HEK293 (cell line): ENCODE data around the gene GLIS1.

Experiments
- FEZF1 ChIP-seq: fragments of 450-650 bp; formaldehyde crosslinking; IDR thresholded peaks from 2 replicates; pipeline ENCODE4 v1.5.1; 2016; ENCODE audit warnings: missing biosample characterization, missing genetic modification characterization
- GLIS2 ChIP-seq: fragments of 450-650 bp; formaldehyde crosslinking; IDR thresholded peaks from 2 replicates; pipeline ENCODE4 v1.5.1; 2016; ENCODE audit warnings: missing biosample characterization, missing genetic modification characterization
- KLF7 ChIP-seq: fragments of 450-650 bp; formaldehyde crosslinking; IDR thresholded peaks from 2 replicates; pipeline ENCODE4 v1.5.1; 2016; ENCODE audit warnings: missing biosample characterization, missing genetic modification characterization, borderline replicate concordance
- KLF8 ChIP-seq: fragments of 450-650 bp; formaldehyde crosslinking; IDR thresholded peaks from 2 replicates; pipeline ENCODE4 v1.5.1; 2016; ENCODE audit warnings: missing biosample characterization, missing genetic modification characterization
- OSR2 ChIP-seq: fragments of 450-650 bp; formaldehyde crosslinking; IDR thresholded peaks from 2 replicates; pipeline ENCODE4 v1.5.1; 2016; ENCODE audit warnings: missing biosample characterization, missing genetic modification characterization
- PRDM1 ChIP-seq: fragments of 450-650 bp; formaldehyde crosslinking; IDR thresholded peaks from 2 replicates; pipeline ENCODE4; 2016; ENCODE audit warnings: missing biosample characterization, missing genetic modification characterization
- RBAK ChIP-seq: fragments of 450-650 bp; formaldehyde crosslinking; IDR thresholded peaks from 2 replicates; pipeline ENCODE4 v1.5.1; 2016; ENCODE audit warnings: missing biosample characterization, missing genetic modification characterization
- REPIN1 ChIP-seq: fragments of 450-650 bp; formaldehyde crosslinking; IDR thresholded peaks from 2 replicates; pipeline ENCODE4 v1.5.1; 2017; ENCODE audit warnings: missing biosample characterization, missing genetic modification characterization, low read depth
- SP2 ChIP-seq: fragments of 450-650 bp; formaldehyde crosslinking; IDR thresholded peaks from 2 replicates; pipeline ENCODE4 v1.5.1; 2016; ENCODE audit warnings: missing biosample characterization, missing genetic modification characterization
- SP7 ChIP-seq: fragments of 450-650 bp; formaldehyde crosslinking; IDR thresholded peaks from 2 replicates; pipeline ENCODE4 v1.5.1; 2016; ENCODE audit warnings: missing biosample characterization, missing genetic modification characterization
- TRIM28 ChIP-seq: IDR thresholded peaks from 2 replicates; pipeline ENCODE4 v1.6.1; 2011; ENCODE audit warnings: low read length, control low read depth, borderline replicate concordance
- WT1 ChIP-seq: fragments of 450-650 bp; formaldehyde crosslinking; IDR thresholded peaks from 2 replicates; pipeline ENCODE4 v1.5.1; 2016; ENCODE audit warnings: missing biosample characterization, missing genetic modification characterization
- YY1 ChIP-seq: fragments of 450-650 bp; formaldehyde crosslinking; IDR thresholded peaks from 2 replicates; pipeline ENCODE4 v1.5.1; 2018; ENCODE audit warnings: missing biosample characterization, missing genetic modification characterization
- ZBTB17 ChIP-seq: fragments of 450-650 bp; formaldehyde crosslinking; IDR thresholded peaks from 2 replicates; pipeline ENCODE4 v1.5.1; 2016; ENCODE audit warnings: missing biosample characterization, missing genetic modification characterization
- ZBTB26 ChIP-seq: fragments of 450-650 bp; formaldehyde crosslinking; optimal IDR thresholded peaks from 2 replicates; pipeline ENCODE3; 2016; ENCODE audit warnings: missing biosample characterization, mild to moderate bottlenecking, missing genetic modification characterization
- ZBTB48 ChIP-seq: fragments of 450-650 bp; formaldehyde crosslinking; IDR thresholded peaks from 2 replicates; pipeline ENCODE4 v1.5.1; 2016; ENCODE audit warnings: missing biosample characterization, missing genetic modification characterization
- ZBTB7A ChIP-seq: fragments of 450-650 bp; formaldehyde crosslinking; IDR thresholded peaks from 2 replicates; pipeline ENCODE4 v1.5.1; 2016; ENCODE audit warnings: low read depth, missing biosample characterization, missing genetic modification characterization
- ZFHX2 ChIP-seq: fragments of 450-650 bp; formaldehyde crosslinking; conservative IDR thresholded peaks from 2 replicates; pipeline ENCODE4 v1.5.1; 2016; ENCODE audit warnings: missing biosample characterization, missing genetic modification characterization
- ZFP3 ChIP-seq: fragments of 450-650 bp; formaldehyde crosslinking; IDR thresholded peaks from 2 replicates; pipeline ENCODE4 v1.5.1; 2016; ENCODE audit warnings: low read depth, missing biosample characterization, missing genetic modification characterization
- ZFP41 ChIP-seq: fragments of 450-650 bp; formaldehyde crosslinking; IDR thresholded peaks from 2 replicates; pipeline ENCODE4 v1.5.1; 2016; ENCODE audit warnings: missing biosample characterization, missing genetic modification characterization, borderline replicate concordance
- ZNF112 ChIP-seq: fragments of 450-650 bp; formaldehyde crosslinking; IDR thresholded peaks from 2 replicates; pipeline ENCODE4 v1.5.0; 2017; ENCODE audit warnings: missing biosample characterization, missing genetic modification characterization
- ZNF114 ChIP-seq: fragments of 450-650 bp; formaldehyde crosslinking; IDR thresholded peaks from 2 replicates; pipeline ENCODE4 v1.5.0; 2017; ENCODE audit warnings: missing biosample characterization, missing genetic modification characterization
- ZNF146 ChIP-seq: fragments of 450-650 bp; formaldehyde crosslinking; IDR thresholded peaks from 2 replicates; pipeline ENCODE4 v1.5.1; 2016; ENCODE audit warnings: missing biosample characterization, missing genetic modification characterization
- ZNF24 ChIP-seq: fragments of 450-650 bp; formaldehyde crosslinking; IDR thresholded peaks from 2 replicates; pipeline ENCODE4 v1.5.1; 2016; ENCODE audit warnings: missing biosample characterization, missing genetic modification characterization
- ZNF266 ChIP-seq: fragments of 450-650 bp; formaldehyde crosslinking; IDR thresholded peaks from 2 replicates; pipeline ENCODE4 v1.5.1; 2016; ENCODE audit warnings: missing biosample characterization, missing genetic modification characterization, low read depth
- ZNF292 ChIP-seq: fragments of 450-650 bp; formaldehyde crosslinking; IDR thresholded peaks from 2 replicates; pipeline ENCODE4 v1.5.1; 2016; ENCODE audit warnings: low read depth, missing biosample characterization, missing genetic modification characterization, borderline replicate concordance
- ZNF324 ChIP-seq: fragments of 450-650 bp; formaldehyde crosslinking; IDR thresholded peaks from 2 replicates; pipeline ENCODE4 v1.5.1; 2016; ENCODE audit warnings: missing biosample characterization, missing genetic modification characterization
- ZNF341 ChIP-seq: fragments of 450-650 bp; formaldehyde crosslinking; IDR thresholded peaks from 2 replicates; pipeline ENCODE4; 2016; ENCODE audit warnings: low read depth, missing biosample characterization, missing genetic modification characterization
- ZNF350 ChIP-seq: fragments of 450-650 bp; formaldehyde crosslinking; IDR thresholded peaks from 2 replicates; pipeline ENCODE4 v1.5.0; 2017; ENCODE audit warnings: missing biosample characterization, mild to moderate bottlenecking, missing genetic modification characterization
- ZNF433 ChIP-seq: fragments of 450-650 bp; formaldehyde crosslinking; IDR thresholded peaks from 2 replicates; pipeline ENCODE4 v1.5.1; 2016; ENCODE audit warnings: missing biosample characterization, missing genetic modification characterization, low read depth
- ZNF449 ChIP-seq: fragments of 450-650 bp; formaldehyde crosslinking; IDR thresholded peaks from 2 replicates; pipeline ENCODE4 v1.5.1; 2017; ENCODE audit warnings: missing biosample characterization, mild to moderate bottlenecking, missing genetic modification characterization, moderate library complexity
- ZNF514 ChIP-seq: fragments of 450-650 bp; formaldehyde crosslinking; IDR thresholded peaks from 2 replicates; pipeline ENCODE4 v1.5.1; 2016; ENCODE audit warnings: missing biosample characterization, missing genetic modification characterization
- ZNF558 ChIP-seq: fragments of 450-650 bp; formaldehyde crosslinking; IDR thresholded peaks from 2 replicates; pipeline ENCODE4 v1.5.1; 2016; ENCODE audit warnings: missing biosample characterization, missing genetic modification characterization
- ZNF571 ChIP-seq: fragments of 450-650 bp; formaldehyde crosslinking; IDR thresholded peaks from 2 replicates; pipeline ENCODE4 v1.5.0; 2017; ENCODE audit warnings: missing biosample characterization, missing genetic modification characterization
- ZNF596 ChIP-seq: fragments of 450-650 bp; IDR thresholded peaks from 2 replicates; pipeline ENCODE4 v1.5.0; 2018; ENCODE audit warnings: missing biosample characterization, mild to moderate bottlenecking, missing genetic modification characterization, moderate library complexity
- ZNF664 ChIP-seq: fragments of 450-650 bp; formaldehyde crosslinking; IDR thresholded peaks from 2 replicates; pipeline ENCODE4 v1.5.1; 2016; ENCODE audit warnings: missing biosample characterization, missing genetic modification characterization
- ZNF701 ChIP-seq: fragments of 450-650 bp; formaldehyde crosslinking; IDR thresholded peaks from 2 replicates; pipeline ENCODE4 v1.5.1; 2016; ENCODE audit warnings: missing biosample characterization, missing genetic modification characterization
- ZNF768 ChIP-seq: fragments of 450-650 bp; formaldehyde crosslinking; IDR thresholded peaks from 2 replicates; pipeline ENCODE4 v1.5.1; 2018; ENCODE audit warnings: missing biosample characterization, mild to moderate bottlenecking, missing genetic modification characterization
- ZNF791 ChIP-seq: fragments of 450-650 bp; formaldehyde crosslinking; IDR thresholded peaks from 2 replicates; pipeline ENCODE4 v1.5.1; 2016; ENCODE audit warnings: missing biosample characterization, missing genetic modification characterization
- ZNF792 ChIP-seq: fragments of 450-650 bp; formaldehyde crosslinking; IDR thresholded peaks from 2 replicates; pipeline ENCODE4 v1.5.1; 2016; ENCODE audit warnings: missing biosample characterization, missing genetic modification characterization
- ZNF843 ChIP-seq: fragments of 450-650 bp; formaldehyde crosslinking; IDR thresholded peaks from 2 replicates; pipeline ENCODE4 v1.5.1; 2016; ENCODE audit warnings: missing biosample characterization, missing genetic modification characterization
- TF ChIP-seq, protein P1 (sequence below): fragments of 450-650 bp; formaldehyde crosslinking; IDR thresholded peaks from 2 replicates; pipeline ENCODE4 v1.5.1; 2016; ENCODE audit warnings: missing biosample characterization, missing genetic modification characterization

GLIS1 gene

DNA sequence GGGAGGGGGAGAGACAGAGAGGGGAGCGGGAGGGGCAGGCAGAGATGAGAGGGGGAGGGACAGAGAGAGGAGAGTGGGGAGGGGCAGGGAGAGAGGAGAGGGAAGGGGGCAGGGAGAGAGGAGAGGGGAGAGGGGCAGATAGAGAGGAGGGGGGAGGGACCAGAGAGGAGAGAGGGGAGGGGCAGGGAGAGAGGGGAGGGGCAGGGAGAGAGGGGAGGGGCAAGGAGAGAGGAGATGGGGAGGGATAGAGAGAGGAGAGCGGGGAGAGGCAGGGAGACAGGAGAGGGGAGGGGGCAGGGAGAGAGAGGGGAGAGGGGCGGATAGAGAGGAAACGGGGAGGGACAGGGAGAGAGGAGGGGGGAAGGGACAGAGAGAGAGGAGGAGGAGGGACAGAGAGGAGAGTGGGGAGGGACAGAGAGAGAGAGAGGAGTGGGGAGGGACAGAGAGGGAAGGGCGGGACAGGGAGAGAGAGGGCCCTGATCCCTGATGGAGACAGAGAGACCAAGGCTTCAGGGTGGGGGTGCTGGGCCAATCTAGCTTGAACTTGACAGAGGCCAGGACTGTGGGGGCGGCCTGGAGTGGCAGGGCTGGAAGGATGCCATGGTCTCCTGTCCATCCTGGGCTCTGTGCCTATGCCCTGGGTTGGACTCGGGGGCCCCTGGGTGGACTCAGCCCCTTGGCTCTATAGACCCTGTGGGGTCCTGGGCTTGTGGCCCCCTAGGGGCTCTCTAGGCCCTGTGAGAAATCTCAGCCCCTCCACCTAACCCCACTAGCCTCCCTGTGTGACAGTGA lies 236.1 kb downstream of the GLIS1 start (continued):
- TF ChIP-seq ZNF664 = no peak
- peak; percentile 65 for TF ChIP-seq ZNF596 (tag by site-specific recombination)
- TF ChIP-seq RBAK (tag by site-specific recombination) = no peak
- no peak for TF ChIP-seq ZNF514 (tag by site-specific recombination)
- TF ChIP-seq ZNF791 = no peak
- no peak for TF ChIP-seq ZFP41 (tag by site-specific recombination)
- no peak for TF ChIP-seq ZNF350 (tag by site-specific recombination)
- no peak for TF ChIP-seq ZNF292
- TF ChIP-seq KLF8 = no peak; the same call in 1 of the 2 replicates
- TF ChIP-seq WT1 (tag by site-specific recombination) = peak; percentile 91
- peak; percentile 61; the same call in 1 of the 2 replicates for TF ChIP-seq ZBTB48 (tag by site-specific recombination)
- TF ChIP-seq, protein P1, sequence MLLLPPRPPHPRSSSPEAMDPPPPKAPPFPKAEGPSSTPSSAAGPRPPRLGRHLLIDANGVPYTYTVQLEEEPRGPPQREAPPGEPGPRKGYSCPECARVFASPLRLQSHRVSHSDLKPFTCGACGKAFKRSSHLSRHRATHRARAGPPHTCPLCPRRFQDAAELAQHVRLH (tag by site-specific recombination) = no peak
- no peak for TF ChIP-seq PRDM1
- no peak for TF ChIP-seq ZNF266 (tag by site-specific recombination)
- TF ChIP-seq ZNF701 (tag by site-specific recombination) = no peak
- TF ChIP-seq ZFHX2 (tag by site-specific recombination) = peak; percentile 37; the same call in 1 of the 2 replicates
- no peak for TF ChIP-seq ZNF449 (tag by site-specific recombination)
- peak; percentile 58; the same call in 1 of the 2 replicates for TF ChIP-seq ZNF341 (tag by site-specific recombination)
- TF ChIP-seq ZNF114 (tag by site-specific recombination) = no peak
- peak; percentile 58; the same call in 1 of the 2 replicates for TF ChIP-seq GLIS2 (tag by site-specific recombination)
- peak; percentile 53; the same call in 1 of the 2 replicates for TF ChIP-seq ZBTB17
- no peak for TF ChIP-seq ZBTB26 (tag by site-specific recombination)
- no peak for TF ChIP-seq ZNF24 (tag by site-specific recombination)
- no peak for TF ChIP-seq TRIM28
- TF ChIP-seq FEZF1 = no peak
- TF ChIP-seq YY1 (tag by site-specific recombination) = no peak
- TF ChIP-seq ZBTB7A (tag by site-specific recombination) = no peak
- TF ChIP-seq REPIN1 = no peak
- TF ChIP-seq ZNF768 = no peak
- TF ChIP-seq ZNF571 (tag by site-specific recombination) = no peak
- no peak for TF ChIP-seq ZNF146
- TF ChIP-seq OSR2 (tag by site-specific recombination) = no peak
- TF ChIP-seq ZNF324 (tag by site-specific recombination) = no peak
- TF ChIP-seq ZNF112 (tag by site-specific recombination) = no peak
- TF ChIP-seq SP7 (tag by site-specific recombination) = 0 out of 2 replicates have a peak, but pooled peaks have one; percentile 30
- TF ChIP-seq ZNF792 (tag by site-specific recombination) = no peak
- peak; percentile 70 for TF ChIP-seq SP2
- no peak for TF ChIP-seq ZNF558
- no peak for TF ChIP-seq ZNF843 (tag by site-specific recombination)
- no peak for TF ChIP-seq ZFP3 (tag by site-specific recombination)
- 0 out of 2 replicates have a peak, but pooled peaks have one; percentile 66 for TF ChIP-seq KLF7
- TF ChIP-seq ZNF433 (tag by site-specific recombination) = no peak
